IMR-90 (cell line): ENCODE results near the gene TJP1. TPM values are rescaled to one million over a fixed set of nuclear protein-coding genes. Genes with fewer than 3 reads are reported as not detected.

Experiments used
- ATAC-seq: fragments of 200-7000 bp; cut with Tn5 transposase; 2 replicates; pipeline ENCODE4 v1.9.1; 2020; ENCODE audit warnings: low read depth, mild to moderate bottlenecking, moderate library complexity
- BruUV-seq: library from RNA; stranded (reverse); fragments of 400-500 nt; replicated peaks from 2 replicates; lab custom pipeline; 2021; lab: Mats Ljungman, UMichigan
- CTCF ChIA-PET: fragments of 300-600 bp; formaldehyde crosslinking; extraction: SDS; loops from one replicate; lab custom pipeline; 2021; ENCODE audit warnings: antibody characterized with exemption; lab: Yijun Ruan, JAX
- POLR2A ChIA-PET: fragments of 300-600 bp; sonication (Branson Sonifier 250); formaldehyde crosslinking; loops from one replicate; lab custom pipeline; 2022; ENCODE audit warnings: antibody characterized with exemption; ENCODE audit not compliant: unreplicated experiment; lab: Charles Lee
- DNase-seq: peaks from one replicate; pipeline ENCODE4 v3.0.0; 2013
- H2AFZ ChIP-seq: replicated peaks from 2 replicates; pipeline ENCODE3; 2013; ENCODE audit warnings: low read length, mild to moderate bottlenecking; ENCODE audit not compliant: poor library complexity
- H2AK5ac ChIP-seq: 2 replicates; pipeline ENCODE4 v1.6.1; 2013; ENCODE audit warnings: low read depth, low read length, inconsistent platforms
- H2AK9ac ChIP-seq: replicated peaks from 2 replicates; pipeline ENCODE3; 2013; ENCODE audit warnings: mild to moderate bottlenecking, low read depth, low read length, moderate library complexity; ENCODE audit not compliant: poor library complexity
- H2BK120ac ChIP-seq: 2 replicates; pipeline ENCODE4 v1.6.1; 2013; ENCODE audit warnings: low read depth, low read length, inconsistent platforms
- H2BK15ac ChIP-seq: 3 replicates; pipeline ENCODE4 v1.6.1; 2013; ENCODE audit warnings: low read depth, low read length, inconsistent platforms
- H2BK20ac ChIP-seq: 2 replicates; pipeline ENCODE4 v1.6.1; 2013; ENCODE audit warnings: low read depth, mild to moderate bottlenecking, inconsistent platforms, low read length, moderate library complexity
- H2BK5ac ChIP-seq: 2 replicates; pipeline ENCODE4 v1.6.1; 2013; ENCODE audit warnings: mild to moderate bottlenecking, low read depth, low read length, inconsistent platforms; ENCODE audit not compliant: poor library complexity, severe bottlenecking
- H3K14ac ChIP-seq: replicated peaks from 2 replicates; pipeline ENCODE4 v1.6.1; 2013; ENCODE audit warnings: low read depth, low read length, inconsistent platforms
- H3K18ac ChIP-seq: 2 replicates; pipeline ENCODE4 v1.6.1; 2013; ENCODE audit warnings: low read depth, low read length, control low read depth
- H3K23ac ChIP-seq: 2 replicates; pipeline ENCODE4 v1.6.1; 2013; ENCODE audit warnings: low read depth, low read length, inconsistent platforms
- H3K27ac ChIP-seq: 2 replicates; pipeline ENCODE4 v1.5.1; 2013; ENCODE audit warnings: mild to moderate bottlenecking, control low read depth, low read length; ENCODE audit not compliant: insufficient read depth
- H3K27me3 ChIP-seq: 2 replicates; pipeline ENCODE4 v1.6.1; 2013; ENCODE audit warnings: low read length; ENCODE audit not compliant: control insufficient read depth, insufficient read depth
- H3K36me3 ChIP-seq: 2 replicates; pipeline ENCODE4 v1.6.1; 2013; ENCODE audit warnings: low read length, mixed read lengths; ENCODE audit not compliant: control insufficient read depth, insufficient read depth
- H3K4ac ChIP-seq: 2 replicates; pipeline ENCODE4 v1.6.1; 2013; ENCODE audit warnings: low read depth, low read length, inconsistent platforms
- H3K4me1 ChIP-seq: 2 replicates; pipeline ENCODE4 v1.6.1; 2013; ENCODE audit warnings: low read length, mixed read lengths; ENCODE audit not compliant: control insufficient read depth, insufficient read depth
- H3K4me2 ChIP-seq: 2 replicates; pipeline ENCODE4 v1.6.1; 2013; ENCODE audit warnings: low read depth, mild to moderate bottlenecking, control low read depth, low read length, moderate library complexity
- H3K4me3 ChIP-seq: 2 replicates; pipeline ENCODE4 v1.5.1; 2013; ENCODE audit warnings: low read depth, mild to moderate bottlenecking, control low read depth, low read length, moderate library complexity; ENCODE audit not compliant: insufficient read depth
- H3K56ac ChIP-seq: 2 replicates; pipeline ENCODE4 v1.6.1; 2013; ENCODE audit warnings: low read length, inconsistent platforms; ENCODE audit not compliant: insufficient read depth; ENCODE audit errors: extremely low read depth
- H3K79me1 ChIP-seq, 2 experiments: 2 replicates each; pipeline ENCODE4 v1.6.1; 2013; ENCODE audit warnings: low read length in 2 of 2, inconsistent platforms in 1 of 2, low read depth in 1 of 2
- H3K9ac ChIP-seq: 2 replicates; pipeline ENCODE4 v1.6.1; 2013; ENCODE audit warnings: low read depth, low read length, control low read depth
- H3K9me1 ChIP-seq: 2 replicates; pipeline ENCODE4 v1.6.1; 2013; ENCODE audit warnings: low read length, inconsistent platforms; ENCODE audit not compliant: insufficient read depth
- H3K9me3 ChIP-seq: 2 replicates; pipeline ENCODE4 v1.6.1; 2013; ENCODE audit warnings: low read length; ENCODE audit not compliant: control insufficient read depth, insufficient read depth
- H4K20me1 ChIP-seq: 2 replicates; pipeline ENCODE4 v1.6.1; 2013; ENCODE audit warnings: low read length, inconsistent platforms; ENCODE audit not compliant: insufficient read depth
- H4K5ac ChIP-seq: 2 replicates; pipeline ENCODE4 v1.6.1; 2013; ENCODE audit warnings: mild to moderate bottlenecking, low read depth, low read length, control low read depth
- H4K8ac ChIP-seq, 2 experiments: 2 replicates each; pipeline ENCODE4 v1.6.1; 2013; ENCODE audit warnings: low read depth in 2 of 2, low read length in 2 of 2, control low read depth in 1 of 2, inconsistent platforms in 1 of 2
- H4K91ac ChIP-seq: 2 replicates; pipeline ENCODE4 v1.6.1; 2013; ENCODE audit warnings: low read depth, low read length, inconsistent platforms; ENCODE audit not compliant: insufficient read depth
- BHLHE40 ChIP-seq: fragments of 150-350 bp; IDR thresholded peaks from 2 replicates; pipeline ENCODE4 v1.6.1; 2016; ENCODE audit warnings: mild to moderate bottlenecking, low read depth, low read length
- CEBPB ChIP-seq: IDR thresholded peaks from 2 replicates; pipeline ENCODE4 v1.6.1; 2012; ENCODE audit warnings: low read depth, low read length, improper control_type of control experiment
- FOS ChIP-seq: fragments of 150-350 bp; IDR thresholded peaks from 2 replicates; pipeline ENCODE4 v1.6.1; 2016; ENCODE audit warnings: low read depth, low read length
- MAZ ChIP-seq: IDR thresholded peaks from 2 replicates; pipeline ENCODE4 v1.6.1; 2012; ENCODE audit warnings: low read depth, mild to moderate bottlenecking, low read length, improper control_type of control experiment, moderate library complexity, borderline replicate concordance
- POLR2A ChIP-seq: IDR thresholded peaks from 2 replicates; pipeline ENCODE4 v1.6.1; 2012; ENCODE audit warnings: mild to moderate bottlenecking, low read depth, low read length
- RAD21 ChIP-seq: IDR thresholded peaks from 2 replicates; pipeline ENCODE4 v1.6.1; 2012; ENCODE audit warnings: low read length, improper control_type of control experiment
- RFX5 ChIP-seq: IDR thresholded peaks from 2 replicates; pipeline ENCODE4 v1.8.0; 2012; ENCODE audit warnings: low read depth, mild to moderate bottlenecking, low read length, moderate library complexity
- SMC3 ChIP-seq: fragments of 150-350 bp; IDR thresholded peaks from 2 replicates; pipeline ENCODE4 v1.6.1; 2016; ENCODE audit warnings: low read depth, mild to moderate bottlenecking, antibody characterized with exemption, low read length, moderate library complexity
- WGBS, 2 experiments: methylation state at CpG; one replicate each; pipeline versions ENCODE4 v1.1.5 to v1.1.7; 2013; ENCODE audit warnings: missing lambda C conversion rate in 2 of 2; ENCODE audit not compliant: insufficient read length in 1 of 2; ENCODE audit errors: extremely low coverage in 2 of 2; 5-methylcytosine and 5-hydroxymethylcytosine counted together
- dilution Hi-C: fragments of 300-500 bp; cut with HindIII; formaldehyde crosslinking; loops from one replicate; pipeline ENCODE4 v1.14.3; 2018; ENCODE audit warnings: low sequenced_read_pairs; ENCODE audit not compliant: unreplicated experiment
- in situ Hi-C: fragments of 300-500 bp; cut with MboI; formaldehyde crosslinking; loops from 3 replicates; pipeline ENCODE4 v1.14.3; 2019; ENCODE audit warnings: low sequenced_read_pairs, inconsistent platforms, mixed read lengths
- intact Hi-C: fragments of 100-400 bp; cut with micrococcal nuclease; formaldehyde crosslinking; loops from 2 replicates; pipeline ENCODE4 v1.10.0; 2022
- polyA plus RNA-seq, 3 experiments: library from polyadenylated mRNA; depleted of rRNA; stranded (reverse); fragments of >200 nt; gene quantifications; 2 replicates each; pipeline ENCODE4 v1.2.3, GENCODE V29; 2012; ENCODE audit warnings: low replicate concordance in 1 of 3
- total RNA-seq: library from RNA; depleted of rRNA; stranded (reverse); fragments of >200 nt; gene quantifications from 2 replicates; pipeline ENCODE4 v1.2.3, GENCODE V29; 2012
- TF ChIP-seq, protein P1 (sequence below): fragments of 150-350 bp; IDR thresholded peaks from 2 replicates; pipeline ENCODE4 v1.6.1; 2017; ENCODE audit warnings: mild to moderate bottlenecking, antibody characterized with exemption, low read length, low read depth

The TJP1 gene
- total and polyA plus RNA-seq, 2 of the 4 experiments (the other 2 are of a cell fraction), result 42.2 to 43.4 TPM

DNA sequence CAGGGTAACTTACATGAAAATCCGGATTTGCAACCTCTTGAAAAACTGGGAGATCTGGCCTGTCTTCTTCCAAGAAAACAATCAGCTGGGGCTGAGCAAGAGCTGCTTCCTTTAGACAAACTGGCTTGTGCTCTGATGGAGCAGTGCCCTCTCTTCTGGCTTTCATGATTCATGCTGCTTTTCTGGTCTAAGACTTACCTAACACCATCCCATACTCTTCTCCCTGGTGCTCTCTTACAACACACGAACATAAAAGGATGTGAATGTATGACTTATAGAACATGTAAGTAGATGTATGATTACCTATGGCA is 9.9 kb downstream of the TJP1 start:
- no peak overlapping the region for H2AK5ac ChIP-seq
- no peak overlapping the region for H3K9ac ChIP-seq
- peaks cover 6% of the 10 kb centered on the region for H3K4me1 ChIP-seq
- no peaks in the 10 kb centered on the region; the same call in 1 of the 2 replicates for H3K9me1 ChIP-seq
- no peak overlapping the region for H2BK20ac ChIP-seq
- no peak overlapping the region for H2BK15ac ChIP-seq
- H3K23ac ChIP-seq, result no peak overlapping the region
- H2BK5ac ChIP-seq, result no peak overlapping the region
- CTCF ChIA-PET, result interaction anchor here (1.0 kb wide), 1 partner anchor 113 kb away, joined by 5 read pairs; no protein-coding TSS in a partner anchor
- H2BK120ac ChIP-seq, result no peak overlapping the region
- no peak overlapping the region for H3K4me2 ChIP-seq
- TF ChIP-seq POLR2A (no peak), FOS (no peak), RAD21 (no peak), CEBPB (no peak), MAZ (no peak), BHLHE40 (no peak), SMC3 (no peak), RFX5 (no peak)
- TF ChIP-seq, protein P1, sequence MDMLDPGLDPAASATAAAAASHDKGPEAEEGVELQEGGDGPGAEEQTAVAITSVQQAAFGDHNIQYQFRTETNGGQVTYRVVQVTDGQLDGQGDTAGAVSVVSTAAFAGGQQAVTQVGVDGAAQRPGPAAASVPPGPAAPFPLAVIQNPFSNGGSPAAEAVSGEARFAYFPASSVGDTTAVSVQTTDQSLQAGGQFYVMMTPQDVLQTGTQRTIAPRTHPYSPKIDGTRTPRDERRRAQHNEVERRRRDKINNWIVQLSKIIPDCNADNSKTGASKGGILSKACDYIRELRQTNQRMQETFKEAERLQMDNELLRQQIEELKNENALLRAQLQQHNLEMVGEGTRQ, result no peak
- no peak overlapping the region for H4K91ac ChIP-seq
- no peaks in the 10 kb centered on the region for H3K9me3 ChIP-seq
- peaks cover 14 to 70% of the 10 kb centered on the region in 2 experiments; a peak in 3 of 4 replicates for H3K79me1 ChIP-seq
- ATAC-seq (peak; percentile 60; the same call in 1 of the 2 replicates), DNase-seq (peak; percentile 69)
- no peaks in the 10 kb centered on the region for H3K27me3 ChIP-seq
- in situ Hi-C loops (loop anchor here (10.0 kb wide), 1 partner anchor 112 kb away; no protein-coding TSS in a partner anchor), intact Hi-C loops (no loop called here), dilution Hi-C loops (no loop called here)
- no TSS peak for BruUV-seq
- no peak overlapping the region for H3K18ac ChIP-seq
- no peak overlapping the region for H4K5ac ChIP-seq
- no peak overlapping the region for H3K4me3 ChIP-seq
- no peaks in the 10 kb centered on the region for H3K36me3 ChIP-seq
- no peak overlapping the region for H3K4ac ChIP-seq
- no peak overlapping the region for H4K8ac ChIP-seq
- H3K14ac ChIP-seq, result no peak overlapping the region
- H2AFZ ChIP-seq, result no peak overlapping the region
- H3K56ac ChIP-seq, result no peak overlapping the region
- H3K27ac ChIP-seq, result no peak overlapping the region
- WGBS, 2 experiments, result no CpG with 5 or more reads among the region's 2 CpGs
- no peak overlapping the region for H2AK9ac ChIP-seq
- peaks cover 80% of the 10 kb centered on the region for H4K20me1 ChIP-seq
- POLR2A ChIA-PET, result no interaction called here
